HCT116 (cell line): ENCODE results near the gene KBTBD13. TPM values are rescaled to one million over a fixed set of nuclear protein-coding genes. Genes with fewer than 3 reads are reported as not detected.

Experiments
- ATAC-seq: fragments of 200-7000 bp; cut with Tn5 transposase; 2 replicates; pipeline ENCODE4 v1.9.1; 2020; ENCODE audit warnings: mild to moderate bottlenecking, moderate library complexity
- BruUV-seq: library from RNA; stranded (reverse); fragments of 400-500 nt; replicated peaks from 2 replicates; lab custom pipeline; 2021; lab: Mats Ljungman, UMichigan
- CTCF ChIA-PET: fragments of 300-600 bp; sonication (Branson Sonifier 250); formaldehyde crosslinking; loops from one replicate; lab custom pipeline; 2021; ENCODE audit warnings: antibody characterized with exemption; lab: Charles Lee
- POLR2A ChIA-PET: fragments of 300-600, 350-600 bp; sonication (Branson Sonifier 250); formaldehyde crosslinking; loops from one replicate; lab custom pipeline; 2021; ENCODE audit warnings: antibody characterized with exemption; lab: Charles Lee
- RAD21 ChIA-PET, 2 experiments: fragments of 300-600 bp; sonication (Branson Sonifier 250); formaldehyde crosslinking; loops; one replicate each; lab custom pipeline; 2023; ENCODE audit warnings: low total read pairs in 2 of 2; ENCODE audit not compliant: uncharacterized antibody in 2 of 2, unreplicated experiment in 2 of 2, low non-redundant PET in 1 of 2; lab: Charles Lee
- DNase-seq: peaks from one replicate; pipeline ENCODE4 v3.0.0-alpha.2; 2010; ENCODE audit warnings: low read depth, low spot score
- H2AFZ ChIP-seq: fragments of 200-600 bp; shearing (Covaris generic), sonication (generic); 2 replicates; pipeline ENCODE4 v1.6.1; 2017; ENCODE audit warnings: low read depth, mixed run types, mixed read lengths, antibody characterized with exemption, low read length; ENCODE audit not compliant: poor library complexity, severe bottlenecking
- H3K27ac ChIP-seq: 2 replicates; pipeline ENCODE4 v1.5.1; 2012; ENCODE audit warnings: low read depth, low read length
- H3K27me3 ChIP-seq: fragments of 200-600 bp; sonication (generic); 2 replicates; pipeline ENCODE4 v1.6.1; 2016; ENCODE audit warnings: mixed run types, low read length, mixed read lengths; ENCODE audit not compliant: insufficient read depth
- H3K36me3 ChIP-seq, 2 experiments: fragments of 200-500 bp in 1 of 2; fragments of 200-600 bp in 1 of 2; sonication (Bioruptor generic) in 1 of 2; sonication (generic) in 1 of 2; 2 replicates each; pipeline versions ENCODE4 v1.5.1 to v1.6.1; 2014 to 2016; ENCODE audit warnings: low read length in 2 of 2, inconsistent platforms in 1 of 2, mixed read lengths in 1 of 2, mixed run types in 1 of 2; ENCODE audit not compliant: insufficient read depth in 2 of 2, control insufficient read depth in 1 of 2
- H3K4me1 ChIP-seq, 2 experiments: fragments of 200-600 bp in 1 of 2; sonication (generic) in 1 of 2; 2 replicates each; pipeline versions ENCODE4 v1.5.1 to v1.6.1; 2012 to 2017; ENCODE audit warnings: low read length in 2 of 2, inconsistent platforms in 1 of 2, mild to moderate bottlenecking in 1 of 2, mixed read lengths in 1 of 2, mixed run types in 1 of 2, moderate library complexity in 1 of 2; ENCODE audit not compliant: insufficient read depth in 2 of 2, control insufficient read depth in 1 of 2
- H3K4me2 ChIP-seq: fragments of 200-600 bp; sonication (generic); 2 replicates; pipeline ENCODE4 v1.6.1; 2017; ENCODE audit warnings: mixed run types, low read length, mixed read lengths
- H3K4me3 ChIP-seq, 2 experiments: fragments of 200-600 bp in 1 of 2; sonication (generic) in 1 of 2; replicated peaks in 1 of 2; 2 replicates each; pipeline ENCODE4 v1.5.1; 2011 to 2016; ENCODE audit warnings: low read length in 2 of 2, control low read depth in 1 of 2, low read depth in 1 of 2, mild to moderate bottlenecking in 1 of 2, mixed read lengths in 1 of 2, mixed run types in 1 of 2
- H3K79me2 ChIP-seq: fragments of 200-600 bp; sonication (generic); 2 replicates; pipeline ENCODE4 v1.6.1; 2017; ENCODE audit warnings: mild to moderate bottlenecking, mixed run types, low read length, moderate library complexity, mixed read lengths; ENCODE audit not compliant: insufficient read depth
- H3K9ac ChIP-seq: fragments of 200-600 bp; sonication (generic); 2 replicates; pipeline ENCODE4 v1.6.1; 2016; ENCODE audit warnings: low read length, mixed read lengths
- H3K9me2 ChIP-seq: fragments of 200-600 bp; sonication (generic), shearing (Covaris generic); 2 replicates; pipeline ENCODE4 v1.6.1; 2017; ENCODE audit warnings: mixed run types, mild to moderate bottlenecking, moderate library complexity; ENCODE audit not compliant: insufficient read depth
- H3K9me3 ChIP-seq, 2 experiments: fragments of 200-500 bp in 1 of 2; fragments of 200-600 bp in 1 of 2; sonication (Bioruptor generic) in 1 of 2; sonication (generic) in 1 of 2; 2 replicates each; pipeline ENCODE4 v1.6.1; 2014 to 2017; ENCODE audit warnings: low read length in 2 of 2, mixed read lengths in 2 of 2, inconsistent platforms in 1 of 2, low read depth in 1 of 2, mild to moderate bottlenecking in 1 of 2, mixed run types in 1 of 2, moderate library complexity in 1 of 2; ENCODE audit not compliant: control insufficient read depth in 1 of 2, insufficient read depth in 1 of 2
- H4K20me1 ChIP-seq: fragments of 200-600 bp; sonication (generic), shearing (Covaris generic); 2 replicates; pipeline ENCODE4 v1.6.1; 2017; ENCODE audit warnings: mixed run types, mild to moderate bottlenecking, moderate library complexity; ENCODE audit not compliant: insufficient read depth
- CBX3 ChIP-seq: IDR thresholded peaks from 2 replicates; pipeline ENCODE4 v1.6.1; 2012; ENCODE audit warnings: low read depth
- CEBPB ChIP-seq: IDR thresholded peaks from 2 replicates; pipeline ENCODE4 v1.6.1; 2012; ENCODE audit warnings: low read depth
- EGR1 ChIP-seq: IDR thresholded peaks from 2 replicates; pipeline ENCODE4 v1.6.1; 2012; ENCODE audit warnings: low read depth
- ELF1 ChIP-seq: IDR thresholded peaks from 2 replicates; pipeline ENCODE4 v1.6.1; 2012; ENCODE audit warnings: low read depth, borderline replicate concordance
- EZH2 ChIP-seq: fragments of 200-600 bp; sonication (generic); IDR thresholded peaks from 2 replicates; pipeline ENCODE4 v1.6.1; 2017; ENCODE audit warnings: antibody characterized with exemption, mixed run types
- FOSL1 ChIP-seq: IDR thresholded peaks from 2 replicates; pipeline ENCODE4 v1.6.1; 2012; ENCODE audit warnings: low read depth
- JUND ChIP-seq: IDR thresholded peaks from 2 replicates; pipeline ENCODE4 v1.6.1; 2012
- POLR2A ChIP-seq: IDR thresholded peaks from 2 replicates; pipeline ENCODE4 v1.7.0; 2011; ENCODE audit warnings: borderline replicate concordance; ENCODE audit not compliant: insufficient read depth, insufficient read length; ENCODE audit errors: extremely low read depth
- SIN3A ChIP-seq: IDR thresholded peaks from 2 replicates; pipeline ENCODE4 v1.6.1; 2012; ENCODE audit warnings: low read depth
- SRF ChIP-seq: IDR thresholded peaks from 2 replicates; pipeline ENCODE4 v1.6.1; 2012; ENCODE audit warnings: low read depth
- TCF7L2 ChIP-seq: IDR thresholded peaks from 2 replicates; pipeline ENCODE4 v1.7.0; 2011; ENCODE audit warnings: borderline replicate concordance, inconsistent platforms; ENCODE audit not compliant: insufficient read depth, insufficient read length; ENCODE audit errors: extremely low read depth
- ZFX ChIP-seq: fragments of 450-650 bp; IDR thresholded peaks from 2 replicates; pipeline ENCODE4 v1.6.1; 2017
- ZNF274 ChIP-seq: fragments of 200-500 bp; sonication (Bioruptor generic); IDR thresholded peaks from 2 replicates; pipeline ENCODE4 v1.6.1; 2014; ENCODE audit warnings: mild to moderate bottlenecking, low read depth, low read length, inconsistent platforms
- intact Hi-C: fragments of 100-400 bp; cut with micrococcal nuclease; formaldehyde crosslinking; loops from 2 replicates; pipeline ENCODE4 v1.10.0; 2022
- total RNA-seq: library from RNA; stranded (reverse); gene quantifications from one replicate; pipeline ENCODE4 v1.2.1, GENCODE V29; 2021; ENCODE audit not compliant: unreplicated experiment
- TF ChIP-seq, protein P1 (sequence below): IDR thresholded peaks from 2 replicates; pipeline ENCODE4 v1.6.1; 2011; ENCODE audit warnings: mild to moderate bottlenecking, low read length, moderate library complexity; ENCODE audit not compliant: insufficient replicate concordance; ENCODE audit errors: extremely low read depth
- TF ChIP-seq, protein P2 (sequence below): IDR thresholded peaks from 2 replicates; pipeline ENCODE4 v1.6.1; 2012
- TF ChIP-seq, protein P3 (sequence below): IDR thresholded peaks from 2 replicates; pipeline ENCODE4 v1.6.1; 2012; ENCODE audit warnings: low read depth

Gene KBTBD13
- total RNA-seq, 1 experiment from 2014 or later, result not detected

DNA sequence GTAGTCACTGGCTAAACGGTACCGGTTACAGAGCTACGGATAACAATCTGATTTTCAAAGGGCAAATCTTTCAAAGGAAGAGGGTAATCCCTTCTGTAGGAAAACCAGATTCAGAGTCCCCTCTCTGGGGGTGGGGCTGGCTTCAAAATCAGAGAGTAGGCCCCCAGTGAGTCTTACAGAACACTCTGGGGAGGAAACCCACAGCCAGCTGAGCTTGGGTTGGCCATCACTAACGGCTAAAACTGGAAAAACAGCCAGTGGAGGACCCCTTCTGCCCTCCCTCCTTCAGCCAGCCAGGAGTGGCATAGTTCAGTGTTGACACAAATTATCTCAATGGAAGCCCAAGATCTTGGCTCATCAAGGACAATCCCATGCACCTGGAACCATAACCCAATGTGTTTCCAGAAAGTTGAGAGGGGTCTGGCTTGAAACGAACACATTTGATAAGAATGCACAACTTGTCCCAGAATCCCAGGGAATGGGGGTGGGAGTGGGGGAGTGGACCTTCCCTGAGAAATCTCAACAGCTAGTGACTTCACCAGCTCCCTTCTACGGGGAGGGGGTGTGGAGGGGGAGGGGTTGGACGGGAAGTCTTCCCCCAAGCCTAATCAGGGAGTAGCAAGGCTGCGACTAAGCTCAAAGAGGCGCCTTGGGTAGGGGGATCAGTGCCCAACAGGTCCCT lies 9.8 kb upstream of the KBTBD13 start (continued):
- TF ChIP-seq, protein P1, sequence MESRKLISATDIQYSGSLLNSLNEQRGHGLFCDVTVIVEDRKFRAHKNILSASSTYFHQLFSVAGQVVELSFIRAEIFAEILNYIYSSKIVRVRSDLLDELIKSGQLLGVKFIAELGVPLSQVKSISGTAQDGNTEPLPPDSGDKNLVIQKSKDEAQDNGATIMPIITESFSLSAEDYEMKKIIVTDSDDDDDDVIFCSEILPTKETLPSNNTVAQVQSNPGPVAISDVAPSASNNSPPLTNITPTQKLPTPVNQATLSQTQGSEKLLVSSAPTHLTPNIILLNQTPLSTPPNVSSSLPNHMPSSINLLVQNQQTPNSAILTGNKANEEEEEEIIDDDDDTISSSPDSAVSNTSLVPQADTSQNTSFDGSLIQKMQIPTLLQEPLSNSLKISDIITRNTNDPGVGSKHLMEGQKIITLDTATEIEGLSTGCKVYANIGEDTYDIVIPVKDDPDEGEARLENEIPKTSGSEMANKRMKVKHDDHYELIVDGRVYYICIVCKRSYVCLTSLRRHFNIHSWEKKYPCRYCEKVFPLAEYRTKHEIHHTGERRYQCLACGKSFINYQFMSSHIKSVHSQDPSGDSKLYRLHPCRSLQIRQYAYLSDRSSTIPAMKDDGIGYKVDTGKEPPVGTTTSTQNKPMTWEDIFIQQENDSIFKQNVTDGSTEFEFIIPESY, result no peak
- no peak for TF ChIP-seq SRF
- TF ChIP-seq, protein P2, sequence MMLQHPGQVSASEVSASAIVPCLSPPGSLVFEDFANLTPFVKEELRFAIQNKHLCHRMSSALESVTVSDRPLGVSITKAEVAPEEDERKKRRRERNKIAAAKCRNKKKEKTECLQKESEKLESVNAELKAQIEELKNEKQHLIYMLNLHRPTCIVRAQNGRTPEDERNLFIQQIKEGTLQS, result no peak

DNA sequence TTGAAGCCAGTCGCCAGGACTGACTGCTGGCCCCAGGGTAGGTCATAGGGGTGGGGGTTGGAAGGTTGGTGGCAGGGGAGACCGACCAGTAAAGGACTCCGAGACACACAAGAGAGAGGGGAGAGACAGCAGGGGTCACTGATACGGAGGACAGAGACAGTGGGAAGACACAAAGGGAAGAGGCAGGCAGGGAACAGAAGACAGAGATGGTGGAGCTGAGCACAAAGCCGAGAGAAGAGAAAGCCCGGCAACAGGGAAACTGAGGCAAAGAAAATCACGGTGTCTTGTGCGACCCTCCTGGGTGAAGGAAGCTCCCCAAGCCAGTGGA lies 9.3 kb upstream of the KBTBD13 start:
- no peak for DNase-seq
- Histone ChIP-seq H3K27me3 (no peaks in the 10 kb centered on the region), H3K27ac (no peak overlapping the region), H3K9me2 (no peaks in the 10 kb centered on the region), H3K9me3 (no peaks in the 10 kb centered on the region), H2AFZ (no peak overlapping the region), H3K4me2 (no peak overlapping the region), H4K20me1 (no peaks in the 10 kb centered on the region), H3K4me3 (no peak overlapping the region), H3K4me1 (no peaks in the 10 kb centered on the region), H3K79me2 (no peaks in the 10 kb centered on the region), H3K9ac (no peak overlapping the region), H3K36me3 (no peaks in the 10 kb centered on the region)
- ChIA-PET CTCF (interaction anchor here (0.7 kb wide), 1 partner anchor 39 kb away, joined by 3 read pairs; no protein-coding TSS in a partner anchor), RAD21 (no interaction called here), POLR2A (no interaction called here)
- no TSS peak for BruUV-seq
- intact Hi-C loops, result no loop called here
- TF ChIP-seq ZFX, result no peak
- TF ChIP-seq ZNF274, result no peak
- no peak for TF ChIP-seq JUND
- TF ChIP-seq TCF7L2, result no peak
- TF ChIP-seq, protein P2, result no peak
- TF ChIP-seq CEBPB, result no peak
- no peak for TF ChIP-seq EGR1
- TF ChIP-seq SRF, result no peak
- no peak for TF ChIP-seq CBX3
- no peak for TF ChIP-seq ELF1
- TF ChIP-seq, protein P3, sequence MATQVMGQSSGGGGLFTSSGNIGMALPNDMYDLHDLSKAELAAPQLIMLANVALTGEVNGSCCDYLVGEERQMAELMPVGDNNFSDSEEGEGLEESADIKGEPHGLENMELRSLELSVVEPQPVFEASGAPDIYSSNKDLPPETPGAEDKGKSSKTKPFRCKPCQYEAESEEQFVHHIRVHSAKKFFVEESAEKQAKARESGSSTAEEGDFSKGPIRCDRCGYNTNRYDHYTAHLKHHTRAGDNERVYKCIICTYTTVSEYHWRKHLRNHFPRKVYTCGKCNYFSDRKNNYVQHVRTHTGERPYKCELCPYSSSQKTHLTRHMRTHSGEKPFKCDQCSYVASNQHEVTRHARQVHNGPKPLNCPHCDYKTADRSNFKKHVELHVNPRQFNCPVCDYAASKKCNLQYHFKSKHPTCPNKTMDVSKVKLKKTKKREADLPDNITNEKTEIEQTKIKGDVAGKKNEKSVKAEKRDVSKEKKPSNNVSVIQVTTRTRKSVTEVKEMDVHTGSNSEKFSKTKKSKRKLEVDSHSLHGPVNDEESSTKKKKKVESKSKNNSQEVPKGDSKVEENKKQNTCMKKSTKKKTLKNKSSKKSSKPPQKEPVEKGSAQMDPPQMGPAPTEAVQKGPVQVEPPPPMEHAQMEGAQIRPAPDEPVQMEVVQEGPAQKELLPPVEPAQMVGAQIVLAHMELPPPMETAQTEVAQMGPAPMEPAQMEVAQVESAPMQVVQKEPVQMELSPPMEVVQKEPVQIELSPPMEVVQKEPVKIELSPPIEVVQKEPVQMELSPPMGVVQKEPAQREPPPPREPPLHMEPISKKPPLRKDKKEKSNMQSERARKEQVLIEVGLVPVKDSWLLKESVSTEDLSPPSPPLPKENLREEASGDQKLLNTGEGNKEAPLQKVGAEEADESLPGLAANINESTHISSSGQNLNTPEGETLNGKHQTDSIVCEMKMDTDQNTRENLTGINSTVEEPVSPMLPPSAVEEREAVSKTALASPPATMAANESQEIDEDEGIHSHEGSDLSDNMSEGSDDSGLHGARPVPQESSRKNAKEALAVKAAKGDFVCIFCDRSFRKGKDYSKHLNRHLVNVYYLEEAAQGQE, result no peak
- TF ChIP-seq, protein P1, result no peak
- TF ChIP-seq SIN3A, result no peak
- TF ChIP-seq EZH2, result no peak
- no peak for TF ChIP-seq FOSL1
- TF ChIP-seq POLR2A, result no peak
- ATAC-seq, result no peak
